Transverse colon (tissue), 4 donors: ENCODE results near the gene MAST4. TPM values are rescaled to one million over a fixed set of nuclear protein-coding genes. Genes with fewer than 3 reads are reported as not detected.

ENCODE experiments used
- DNase-seq: peaks from one replicate; pipeline ENCODE4 v3.0.0-alpha.2; 2019
- H3K27ac ChIP-seq, 4 donors: fragments of 200-600 bp; sonication (generic); 2 replicates each; pipeline ENCODE4 v1.5.1; 2016 to 2018; ENCODE audit warnings: inconsistent platforms in 4 of 4
- H3K27me3 ChIP-seq: fragments of 200-600 bp; sonication (generic); 2 replicates; pipeline ENCODE4 v1.5.1; 2017; ENCODE audit warnings: inconsistent platforms
- H3K36me3 ChIP-seq, 4 donors: fragments of 200-600 bp; sonication (generic); 2 replicates each; pipeline ENCODE4 v1.5.1; 2017 to 2019; ENCODE audit warnings: inconsistent platforms in 4 of 4
- H3K4me1 ChIP-seq, 4 donors: fragments of 200-600 bp; sonication (generic); 2 replicates each; pipeline ENCODE4 v1.5.1; 2017 to 2020; ENCODE audit warnings: inconsistent platforms in 4 of 4
- H3K4me3 ChIP-seq, 4 donors: fragments of 200-600 bp; sonication (generic); 1 replicate in 1 of 4; 2 replicates in 3 of 4; pipeline versions ENCODE4 v1.5.1 to v1.6.1; 2017 to 2019; ENCODE audit warnings: inconsistent platforms in 4 of 4
- H3K9me3 ChIP-seq, 2 donors: fragments of 200-600 bp; sonication (generic); 2 replicates each; pipeline ENCODE4 v1.5.1; 2017 to 2019; ENCODE audit warnings: inconsistent platforms in 2 of 2
- CTCF ChIP-seq, 5 experiments: fragments of 200-600 bp in 3 of 5; fragments of 450-650 bp in 2 of 5; sonication (generic) in 3 of 5; IDR thresholded peaks; 1 replicate in 2 of 5; 2 replicates in 3 of 5; pipeline ENCODE4 v1.5.1; 2016 to 2017; ENCODE audit warnings: antibody characterized with exemption in 5 of 5, inconsistent platforms in 3 of 5, mild to moderate bottlenecking in 2 of 5, moderate library complexity in 1 of 5
- EP300 ChIP-seq: sonication (generic); formaldehyde crosslinking; IDR thresholded peaks from one replicate; pipeline ENCODE4 v1.6.1; 2017; ENCODE audit warnings: antibody characterized with exemption, low read depth
- POLR2A ChIP-seq: fragments of 450-650 bp; IDR thresholded peaks from one replicate; pipeline ENCODE4 v1.6.1; 2016; ENCODE audit warnings: antibody characterized with exemption, mild to moderate bottlenecking, moderate library complexity
- POLR2AphosphoS5 ChIP-seq, 3 donors: sonication (generic); formaldehyde crosslinking; IDR thresholded peaks; one replicate each; pipeline ENCODE4 v1.6.1; 2016; ENCODE audit warnings: antibody characterized with exemption in 3 of 3
- WGBS, 2 donors: methylation state at CpG; one replicate each; pipeline ENCODE4 v1.1.5; 2018; ENCODE audit warnings: low coverage in 1 of 2; 5-methylcytosine and 5-hydroxymethylcytosine counted together
- in situ Hi-C, 4 donors: fragments of 200-750 bp; cut with MboI; loops; one replicate each; pipeline versions ENCODE4 v1.15.0 to v1.15.1; 2017; ENCODE audit warnings: low sequenced_read_pairs in 3 of 4, low pct_ligation_motif_present in 1 of 4, low pct_unique_long_range_greater_than_20kb in 1 of 4
- intact Hi-C: fragments of 100-400 bp; cut with DNase I; formaldehyde crosslinking; loops from one replicate; pipeline ENCODE4 v1.15.1; 2023; ENCODE audit warnings: low total_unique reads
- total RNA-seq, 4 donors: library from RNA; depleted of rRNA; stranded (reverse); fragments of >200 nt; gene quantifications; one replicate each; pipeline ENCODE4 v1.1.0, GENCODE V29; 2016

Gene MAST4
- total RNA-seq, 4 donors from 2014 or later = 20.3 to 46.8 (median 35.4) TPM

GRCh38 chr5:66992547-66992946 lies 396.4 kb downstream of the MAST4 start:
- intact Hi-C loops (no loop called here), in situ Hi-C loops (no loop called here)
- H3K4me1 ChIP-seq = peaks cover 0 to 7% (median 5%) of the 10 kb centered on the region in 4 donors
- no peak for DNase-seq
- no peak overlapping the region for H3K4me3 ChIP-seq
- H3K27ac ChIP-seq = no peak overlapping the region
- WGBS, 2 donors = 64 to 66% methylated on average over 4 of the region's 4 CpGs
- TF ChIP-seq EP300 (no peak), POLR2AphosphoS5 (IDR thresholded peaks at IDR 0.05) (no peak), POLR2A (no peak), CTCF (IDR thresholded peaks at IDR 0.05) (no peak)
- H3K27me3 ChIP-seq = no peaks in the 10 kb centered on the region
- no peaks in the 10 kb centered on the region for H3K36me3 ChIP-seq
- no peaks in the 10 kb centered on the region for H3K9me3 ChIP-seq

- intact Hi-C loops (no loop called here), in situ Hi-C loops (no loop called here)
- Histone ChIP-seq H3K27ac (no peak overlapping the region), H3K9me3 (no peaks in the 10 kb centered on the region), H3K4me1 (no peaks in the 10 kb centered on the region), H3K36me3 (no peaks in the 10 kb centered on the region), H3K4me3 (no peak overlapping the region), H3K27me3 (no peaks in the 10 kb centered on the region)
- no peak for DNase-seq
- TF ChIP-seq EP300 (no peak), POLR2AphosphoS5 (IDR thresholded peaks at IDR 0.05) (no peak), CTCF (IDR thresholded peaks at IDR 0.05) (no peak), POLR2A (no peak)
Measured at GRCh38 chr5:66993448-66993847, 397.3 kb downstream of the MAST4 start.

- no peaks in the 10 kb centered on the region for H3K27me3 ChIP-seq
- no peak for DNase-seq
- H3K4me3 ChIP-seq = no peak overlapping the region
- no peak for TF ChIP-seq POLR2AphosphoS5 (IDR thresholded peaks at IDR 0.05)
- TF ChIP-seq EP300 = no peak
- TF ChIP-seq POLR2A = no peak
- TF ChIP-seq CTCF (IDR thresholded peaks at IDR 0.05) = no peak
- in situ Hi-C loops (no loop called here), intact Hi-C loops (no loop called here)
- 61 to 67% methylated on average over 3 to 4 of the region's 4 CpGs for WGBS, 2 donors
- no peaks in the 10 kb centered on the region for H3K36me3 ChIP-seq
- no peaks in the 10 kb centered on the region for H3K9me3 ChIP-seq
- H3K4me1 ChIP-seq = no peaks in the 10 kb centered on the region
- no peak overlapping the region for H3K27ac ChIP-seq
Measured at GRCh38 chr5:66993882-66994281, 397.7 kb downstream of the MAST4 start.

GRCh38 chr5:66994790-66995189 lies 398.6 kb downstream of the MAST4 start:
- Histone ChIP-seq H3K4me1 (no peaks in the 10 kb centered on the region), H3K36me3 (no peaks in the 10 kb centered on the region), H3K27ac (no peak overlapping the region), H3K4me3 (no peak overlapping the region), H3K27me3 (no peaks in the 10 kb centered on the region), H3K9me3 (no peaks in the 10 kb centered on the region)
- 55 to 62% methylated on average over 2 of the region's 2 CpGs for WGBS, 2 donors
- in situ Hi-C loops (no loop called here), intact Hi-C loops (no loop called here)
- DNase-seq = no peak
- TF ChIP-seq POLR2A = no peak
- TF ChIP-seq POLR2AphosphoS5 (IDR thresholded peaks at IDR 0.05) = no peak
- no peak for TF ChIP-seq EP300
- TF ChIP-seq CTCF (IDR thresholded peaks at IDR 0.05) = no peak
